ENCODE measurements around the gene ADNP2.

Gene ADNP2

GRCh38 chr18:80135136-80135535, 26.1 kb downstream of the ADNP2 start:
- Histone ChIP-seq H3K36me3 (ENCODE audit: control insufficient read depth in 2 of 2, insufficient read depth in 1 of 2, low read length in 2 of 2) (peaks cover 55 to 81% of the 10 kb centered on the region in 2 experiments), H3K4me1 (ENCODE audit: control insufficient read depth, insufficient read depth, low read length) (no peaks in the 10 kb centered on the region), H3K4me3 (ENCODE audit: low read depth, low read length) (no peak overlapping the region), H3K27ac (ENCODE audit: extremely low read depth, low read depth, low read length) (no peak overlapping the region), H3K9me3 (ENCODE audit: control insufficient read depth, insufficient read depth, low read depth, low read length) (no peaks in the 10 kb centered on the region)
- CTCF ChIA-PET = interaction anchor here (0.9 to 1.1 kb wide), 2 partner anchors 23 to 112 kb away, joined by 3 read pairs; no protein-coding TSS in a partner anchor
- POLR2A ChIA-PET = no interaction called here
- TF ChIP-seq BCL11A (tag by site-specific recombination; IDR thresholded peaks at IDR 0.05; ENCODE audit: low read depth) (no peak), ZNF391 (tag by site-specific recombination; IDR thresholded peaks at IDR 0.05; ENCODE audit: borderline replicate concordance, low read depth) (no peak), ZNF596 (tag by site-specific recombination; IDR thresholded peaks at IDR 0.05) (no peak), ZNF324 (tag by site-specific recombination; IDR thresholded peaks at IDR 0.05) (no peak), ZEB2 (tag by site-specific recombination; IDR thresholded peaks at IDR 0.05) (no peak), WT1 (tag by site-specific recombination; IDR thresholded peaks at IDR 0.05) (no peak), ZNF555 (tag by site-specific recombination; conservative IDR thresholded peaks at IDR 0.05) (no peak), ZNF16 (tag by site-specific recombination; IDR thresholded peaks at IDR 0.05; ENCODE audit: low read depth) (no peak), ZNF658 (tag by site-specific recombination; IDR thresholded peaks at IDR 0.05) (no peak), ZNF610 (tag by site-specific recombination; IDR thresholded peaks at IDR 0.05; ENCODE audit: borderline replicate concordance) (no peak), MYNN (tag by site-specific recombination; IDR thresholded peaks at IDR 0.05; ENCODE audit: borderline replicate concordance) (no peak), HOXA7 (CRISPR knock-in tag; IDR thresholded peaks at IDR 0.05; ENCODE audit: borderline replicate concordance) (no peak), KLF7 (tag by site-specific recombination; IDR thresholded peaks at IDR 0.05; ENCODE audit: borderline replicate concordance) (no peak), ZNF624 (tag by site-specific recombination; IDR thresholded peaks at IDR 0.05) (no peak), YY1 (tag by site-specific recombination; IDR thresholded peaks at IDR 0.05) (no peak), ZNF266 (tag by site-specific recombination; IDR thresholded peaks at IDR 0.05; ENCODE audit: low read depth) (no peak), GLI4 (tag by site-specific recombination; IDR thresholded peaks at IDR 0.05) (no peak)
- TF ChIP-seq, protein P1, sequence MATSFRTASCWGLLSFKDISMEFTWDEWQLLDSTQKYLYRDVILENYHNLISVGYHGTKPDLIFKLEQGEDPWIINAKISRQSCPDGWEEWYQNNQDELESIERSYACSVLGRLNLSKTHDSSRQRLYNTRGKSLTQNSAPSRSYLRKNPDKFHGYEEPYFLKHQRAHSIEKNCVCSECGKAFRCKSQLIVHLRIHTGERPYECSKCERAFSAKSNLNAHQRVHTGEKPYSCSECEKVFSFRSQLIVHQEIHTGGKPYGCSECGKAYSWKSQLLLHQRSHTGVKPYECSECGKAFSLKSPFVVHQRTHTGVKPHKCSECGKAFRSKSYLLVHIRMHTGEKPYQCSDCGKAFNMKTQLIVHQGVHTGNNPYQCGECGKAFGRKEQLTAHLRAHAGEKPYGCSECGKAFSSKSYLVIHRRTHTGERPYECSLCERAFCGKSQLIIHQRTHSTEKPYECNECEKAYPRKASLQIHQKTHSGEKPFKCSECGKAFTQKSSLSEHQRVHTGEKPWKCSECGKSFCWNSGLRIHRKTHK (tag by site-specific recombination; IDR thresholded peaks at IDR 0.05) = no peak

DNA sequence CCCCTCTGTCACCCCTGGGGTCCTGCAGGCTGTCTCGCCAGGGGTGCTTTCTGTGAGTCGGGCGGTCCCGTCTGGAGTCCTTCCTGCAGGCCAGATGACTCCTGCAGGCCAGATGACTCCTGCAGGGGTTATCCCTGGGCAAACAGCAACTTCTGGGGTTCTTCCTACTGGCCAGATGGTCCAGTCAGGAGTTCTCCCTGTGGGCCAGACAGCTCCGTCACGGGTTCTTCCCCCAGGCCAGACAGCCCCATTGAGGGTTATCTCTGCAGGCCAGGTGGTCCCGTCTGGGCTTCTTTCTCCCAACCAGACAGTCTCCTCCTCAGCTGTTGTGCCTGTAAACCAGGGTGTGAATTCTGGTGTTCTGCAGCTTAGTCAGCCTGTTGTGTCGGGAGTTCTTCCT, 27.6 kb downstream of the ADNP2 start:
- no peak overlapping the region for H3K4me3 ChIP-seq (ENCODE audit: low read depth, low read length)
- CTCF ChIA-PET = interaction anchor here (1.2 kb wide), 1 partner anchor 24 kb away, joined by 8 read pairs; no protein-coding TSS in a partner anchor
- H3K36me3 ChIP-seq (ENCODE audit: control insufficient read depth in 2 of 2, insufficient read depth in 1 of 2, low read length in 2 of 2) = peaks cover 59 to 83% of the 10 kb centered on the region in 2 experiments
- POLR2A ChIA-PET = no interaction called here
- H3K4me1 ChIP-seq (ENCODE audit: control insufficient read depth, insufficient read depth, low read length) = no peaks in the 10 kb centered on the region
- no peak for TF ChIP-seq ZNF501 (tag by site-specific recombination; IDR thresholded peaks at IDR 0.05)
- TF ChIP-seq ZBTB20 (tag by site-specific recombination; IDR thresholded peaks at IDR 0.05) = no peak
- TF ChIP-seq, protein P2, sequence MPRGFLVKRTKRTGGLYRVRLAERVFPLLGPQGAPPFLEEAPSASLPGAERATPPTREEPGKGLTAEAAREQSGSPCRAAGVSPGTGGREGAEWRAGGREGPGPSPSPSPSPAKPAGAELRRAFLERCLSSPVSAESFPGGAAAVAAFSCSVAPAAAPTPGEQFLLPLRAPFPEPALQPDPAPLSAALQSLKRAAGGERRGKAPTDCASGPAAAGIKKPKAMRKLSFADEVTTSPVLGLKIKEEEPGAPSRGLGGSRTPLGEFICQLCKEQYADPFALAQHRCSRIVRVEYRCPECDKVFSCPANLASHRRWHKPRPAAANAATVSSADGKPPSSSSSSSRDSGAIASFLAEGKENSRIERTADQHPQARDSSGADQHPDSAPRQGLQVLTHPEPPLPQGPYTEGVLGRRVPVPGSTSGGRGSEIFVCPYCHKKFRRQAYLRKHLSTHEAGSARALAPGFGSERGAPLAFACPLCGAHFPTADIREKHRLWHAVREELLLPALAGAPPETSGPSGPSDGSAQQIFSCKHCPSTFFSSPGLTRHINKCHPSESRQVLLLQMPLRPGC (tag by site-specific recombination; IDR thresholded peaks at IDR 0.05) = no peak
- TF ChIP-seq ZBTB1 (tag by site-specific recombination; IDR thresholded peaks at IDR 0.05) = no peak
- TF ChIP-seq, protein P3, sequence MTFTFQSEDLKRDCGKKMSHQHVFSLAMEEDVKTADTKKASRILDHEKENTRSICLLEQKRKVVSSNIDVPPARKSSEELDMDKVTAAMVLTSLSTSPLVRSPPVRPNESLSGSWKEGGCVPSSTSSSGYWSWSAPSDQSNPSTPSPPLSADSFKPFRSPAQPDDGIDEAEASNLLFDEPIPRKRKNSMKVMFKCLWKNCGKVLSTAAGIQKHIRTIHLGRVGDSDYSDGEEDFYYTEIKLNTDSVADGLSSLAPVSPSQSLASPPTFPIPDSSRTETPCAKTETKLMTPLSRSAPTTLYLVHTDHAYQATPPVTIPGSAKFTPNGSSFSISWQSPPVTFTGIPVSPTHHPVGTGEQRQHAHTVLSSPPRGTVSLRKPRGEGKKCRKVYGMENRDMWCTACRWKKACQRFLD (tag by site-specific recombination; IDR thresholded peaks at IDR 0.05) = no peak
- TF ChIP-seq ZNF510 (tag by site-specific recombination; IDR thresholded peaks at IDR 0.05; ENCODE audit: insufficient replicate concordance) = no peak
- no peaks in the 10 kb centered on the region for H3K9me3 ChIP-seq (ENCODE audit: control insufficient read depth, insufficient read depth, low read depth, low read length)
- no peak overlapping the region for H3K27ac ChIP-seq (ENCODE audit: extremely low read depth, low read depth, low read length)

Measured in HEK293 (cell line).